Cardiac muscle cell (in vitro differentiated cells and primary cell): ENCODE results near the gene TFG. TPM values are rescaled to one million over a fixed set of nuclear protein-coding genes. Genes with fewer than 3 reads are reported as not detected.

ENCODE experiments used
- DNase-seq, 2 donors: peaks; one replicate each; pipeline versions ENCODE4 v3.0.0 to v3.0.0-alpha.2; 2010 to 2017; ENCODE audit warnings: low read depth in 1 of 2, low spot score in 1 of 2
- H3K27ac ChIP-seq: fragments of 200-600 bp; sonication (generic); 2 replicates; pipeline ENCODE4 v1.5.1; 2016
- H3K27me3 ChIP-seq: fragments of 200-600 bp; sonication (generic); 2 replicates; pipeline ENCODE4 v1.6.0; 2016; ENCODE audit warnings: control low read depth
- H3K36me3 ChIP-seq: fragments of 200-600 bp; sonication (generic); 2 replicates; pipeline ENCODE4 v1.5.1; 2016; ENCODE audit warnings: control low read depth
- H3K4me1 ChIP-seq: fragments of 200-600 bp; sonication (generic); 2 replicates; pipeline ENCODE4 v1.8.1; 2017; ENCODE audit warnings: low read depth, mild to moderate bottlenecking, mixed run types
- H3K4me3 ChIP-seq: fragments of 200-600 bp; sonication (generic); 2 replicates; pipeline ENCODE4 v1.5.1; 2016; ENCODE audit warnings: mild to moderate bottlenecking
- H3K9me3 ChIP-seq: fragments of 200-600 bp; sonication (generic); 2 replicates; pipeline ENCODE4 v1.5.1; 2017; ENCODE audit warnings: low read depth, mild to moderate bottlenecking, control low read depth
- polyA plus RNA-seq: library from polyadenylated mRNA; unstranded; fragments of >200 nt; fragmentation: Nextera tagmentation; extraction: Ambion mirVana; gene quantifications from 2 replicates; pipeline ENCODE4 v1.2.1, GENCODE V29; 2016
- total RNA-seq: library from RNA; depleted of rRNA; stranded (reverse); fragments of >200 nt; gene quantifications from 2 replicates; pipeline ENCODE4 v1.2.3, GENCODE V29; 2016
- TF ChIP-seq, protein P1 (sequence below): IDR thresholded peaks from 2 replicates; pipeline ENCODE4 v1.5.1; 2012; ENCODE audit warnings: low read depth, mild to moderate bottlenecking, low read length

Gene TFG
- total and polyA plus RNA-seq, 2 experiments from 2014 or later, result 136 to 365 TPM

DNA sequence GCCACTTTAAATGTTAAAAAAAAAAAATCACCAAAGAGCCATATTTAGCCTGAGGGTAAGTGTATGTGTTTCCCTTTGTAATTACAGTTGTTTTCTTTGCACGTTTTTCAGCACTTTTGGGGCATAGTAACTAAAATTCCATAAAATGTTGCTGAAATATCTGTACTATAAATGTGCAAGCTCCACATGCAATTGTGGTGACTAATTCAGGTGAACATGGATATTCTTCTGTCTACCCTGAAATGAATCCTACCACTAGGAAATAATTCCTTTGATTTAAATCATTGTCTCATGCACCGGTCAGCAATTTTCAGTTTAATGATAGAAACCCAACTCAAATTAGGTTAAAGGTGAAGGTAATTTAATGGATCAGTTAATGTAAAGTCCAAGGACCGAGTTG lies 13.1 kb upstream of the TFG start:
- no peak overlapping the region for H3K4me3 ChIP-seq
- no peaks in the 10 kb centered on the region for H3K36me3 ChIP-seq
- peaks cover 60% of the 10 kb centered on the region for H3K4me1 ChIP-seq
- TF ChIP-seq, protein P1, sequence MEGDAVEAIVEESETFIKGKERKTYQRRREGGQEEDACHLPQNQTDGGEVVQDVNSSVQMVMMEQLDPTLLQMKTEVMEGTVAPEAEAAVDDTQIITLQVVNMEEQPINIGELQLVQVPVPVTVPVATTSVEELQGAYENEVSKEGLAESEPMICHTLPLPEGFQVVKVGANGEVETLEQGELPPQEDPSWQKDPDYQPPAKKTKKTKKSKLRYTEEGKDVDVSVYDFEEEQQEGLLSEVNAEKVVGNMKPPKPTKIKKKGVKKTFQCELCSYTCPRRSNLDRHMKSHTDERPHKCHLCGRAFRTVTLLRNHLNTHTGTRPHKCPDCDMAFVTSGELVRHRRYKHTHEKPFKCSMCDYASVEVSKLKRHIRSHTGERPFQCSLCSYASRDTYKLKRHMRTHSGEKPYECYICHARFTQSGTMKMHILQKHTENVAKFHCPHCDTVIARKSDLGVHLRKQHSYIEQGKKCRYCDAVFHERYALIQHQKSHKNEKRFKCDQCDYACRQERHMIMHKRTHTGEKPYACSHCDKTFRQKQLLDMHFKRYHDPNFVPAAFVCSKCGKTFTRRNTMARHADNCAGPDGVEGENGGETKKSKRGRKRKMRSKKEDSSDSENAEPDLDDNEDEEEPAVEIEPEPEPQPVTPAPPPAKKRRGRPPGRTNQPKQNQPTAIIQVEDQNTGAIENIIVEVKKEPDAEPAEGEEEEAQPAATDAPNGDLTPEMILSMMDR, result no peak
- DNase-seq, result no peak
- H3K27me3 ChIP-seq, result no peaks in the 10 kb centered on the region
- peak overlapping the region; percentile 93 for H3K27ac ChIP-seq
- no peaks in the 10 kb centered on the region for H3K9me3 ChIP-seq

DNA sequence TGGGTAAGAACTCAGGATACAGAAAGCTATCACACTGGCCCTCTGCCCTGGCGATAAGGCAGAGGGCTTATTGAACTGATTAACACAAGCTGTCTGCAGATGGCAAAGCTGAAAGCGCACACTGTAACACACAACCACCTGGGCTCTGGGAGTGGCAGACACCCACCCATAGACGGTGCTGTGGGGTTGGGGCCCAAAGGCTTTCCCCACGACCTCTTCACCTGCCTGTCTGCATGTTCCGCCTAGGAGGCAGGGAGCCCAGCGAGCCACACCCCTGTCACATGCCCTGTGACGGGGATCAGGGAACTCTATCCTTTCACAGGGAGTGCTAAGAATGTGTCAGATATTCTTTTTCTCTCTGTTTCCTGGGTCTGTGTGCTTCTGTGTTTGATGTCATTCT lies 12.1 kb upstream of the TFG start:
- Histone ChIP-seq H3K27ac (peak overlapping the region; percentile 93), H3K4me1 (peaks cover 62% of the 10 kb centered on the region), H3K36me3 (no peaks in the 10 kb centered on the region), H3K9me3 (no peaks in the 10 kb centered on the region), H3K4me3 (no peak overlapping the region), H3K27me3 (no peaks in the 10 kb centered on the region)
- DNase-seq, result peak in 1 of 2 donors; percentile 32
- TF ChIP-seq, protein P1, result no peak

DNA sequence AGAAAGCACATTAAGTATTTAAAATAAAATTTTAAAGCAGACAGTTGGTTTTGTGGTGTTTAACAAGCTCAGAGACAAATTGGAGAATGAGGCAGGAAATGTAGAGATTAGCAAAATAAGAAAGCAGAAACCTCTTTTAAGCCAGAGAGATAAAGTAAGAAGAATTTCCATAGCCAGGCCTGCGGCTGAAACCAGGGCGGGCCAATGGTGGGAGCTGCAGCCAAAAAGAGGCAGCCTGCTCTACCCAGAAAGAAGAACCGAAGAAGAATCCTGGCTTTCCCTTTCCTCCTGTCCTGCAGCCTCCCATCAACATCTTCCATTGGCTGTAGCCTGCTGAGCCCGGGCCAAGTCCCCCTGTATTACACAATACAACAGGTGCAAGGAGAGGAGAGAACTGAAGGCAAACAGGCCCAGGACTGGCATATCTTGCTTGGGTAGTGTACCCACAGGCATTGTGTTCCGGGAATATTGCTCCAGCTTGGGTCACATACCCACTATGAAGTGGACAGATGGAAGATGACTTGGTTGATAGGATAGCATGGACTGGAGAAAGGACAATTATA lies 11.5 kb upstream of the TFG start:
- Histone ChIP-seq H3K4me3 (no peak overlapping the region), H3K27me3 (no peaks in the 10 kb centered on the region), H3K9me3 (no peaks in the 10 kb centered on the region), H3K27ac (peak overlapping the region; percentile 93), H3K4me1 (peaks cover 58% of the 10 kb centered on the region), H3K36me3 (no peaks in the 10 kb centered on the region)
- peak; percentile 16 to 56 for DNase-seq
- TF ChIP-seq, protein P1, result no peak

DNA sequence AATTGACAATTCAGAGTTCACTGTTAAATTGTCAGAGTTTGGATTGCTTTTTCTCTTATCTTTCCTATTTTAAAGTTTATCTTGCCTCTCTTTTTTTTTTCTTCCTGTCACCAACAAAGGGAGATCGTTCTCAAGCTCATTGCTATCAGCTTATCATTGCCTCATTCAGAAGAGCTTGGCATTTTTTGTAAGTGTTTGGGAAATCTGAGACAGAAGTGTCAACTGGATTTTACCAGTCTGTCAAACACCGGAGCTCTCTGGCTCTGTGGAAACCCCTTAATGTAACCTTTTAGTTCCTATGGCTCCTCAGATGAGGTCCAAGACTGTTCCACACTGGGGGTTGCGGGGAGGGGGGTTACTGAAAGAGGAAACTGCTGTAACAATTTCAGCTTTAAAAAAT lies 10.6 kb upstream of the TFG start:
- peak overlapping the region; percentile 93 for H3K27ac ChIP-seq
- peak in 1 of 2 donors; percentile 65 for DNase-seq
- H3K36me3 ChIP-seq, result no peaks in the 10 kb centered on the region
- H3K4me1 ChIP-seq, result peaks cover 49% of the 10 kb centered on the region
- H3K4me3 ChIP-seq, result no peak overlapping the region
- H3K27me3 ChIP-seq, result no peaks in the 10 kb centered on the region
- TF ChIP-seq, protein P1, result no peak
- no peaks in the 10 kb centered on the region for H3K9me3 ChIP-seq

DNA sequence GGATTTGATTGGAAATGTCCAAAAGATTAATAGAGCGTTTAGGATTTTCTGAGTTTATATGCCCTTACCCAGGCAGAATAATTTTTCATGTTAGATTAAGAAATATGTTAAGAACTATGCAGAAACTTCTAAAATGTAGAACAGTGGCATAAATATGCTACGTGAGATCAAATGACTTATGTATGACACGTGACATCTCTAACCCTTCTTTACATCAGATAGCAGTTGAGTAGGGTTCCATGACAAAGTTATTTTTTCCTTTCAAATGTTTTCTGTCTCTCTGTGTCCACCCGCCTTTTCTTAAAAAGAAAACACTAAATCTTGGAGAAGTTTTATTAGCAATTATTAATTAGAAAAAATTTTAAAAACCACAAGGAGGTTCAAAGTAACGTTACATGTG lies 8.6 kb upstream of the TFG start:
- Histone ChIP-seq H3K4me3 (no peak overlapping the region), H3K4me1 (peaks cover 40% of the 10 kb centered on the region), H3K36me3 (no peaks in the 10 kb centered on the region), H3K27ac (peak overlapping the region; percentile 93), H3K27me3 (no peaks in the 10 kb centered on the region), H3K9me3 (no peaks in the 10 kb centered on the region)
- TF ChIP-seq, protein P1, result no peak
- DNase-seq, result no peak
